Right cardiac atrium (tissue), 5 donors: ENCODE results near the gene PRRC2C. TPM values are rescaled to one million over a fixed set of nuclear protein-coding genes. Genes with fewer than 3 reads are reported as not detected.
A peak's percentile ranks its signal among the peaks of the same experiment; 100 is the strongest.

ENCODE experiments used
- ATAC-seq, 2 donors: fragments of 200-7000 bp; cut with Tn5 transposase; one replicate each; pipeline versions ENCODE4 v1.8.0 to v1.9.1; 2020; ENCODE audit warnings: moderate library complexity in 2 of 2, mild to moderate bottlenecking in 1 of 2
- DNase-seq, 3 donors: peaks; one replicate each; pipeline ENCODE4 v3.0.0-alpha.2; 2020
- H3K27ac ChIP-seq: one replicate; pipeline ENCODE4 v1.5.1; 2013; ENCODE audit warnings: mild to moderate bottlenecking, low read length, control low read depth, moderate library complexity
- H3K27me3 ChIP-seq: one replicate; pipeline ENCODE4 v1.6.1; 2013; ENCODE audit not compliant: control insufficient read depth, insufficient read depth
- H3K4me1 ChIP-seq: one replicate; pipeline ENCODE4 v1.6.1; 2013; ENCODE audit warnings: low read length; ENCODE audit not compliant: control insufficient read depth, insufficient read depth
- H3K4me3 ChIP-seq: one replicate; pipeline ENCODE4 v1.5.1; 2013; ENCODE audit warnings: low read length, control low read depth
- H3K9me3 ChIP-seq: one replicate; pipeline ENCODE4 v1.6.1; 2013; ENCODE audit warnings: low read length; ENCODE audit not compliant: control insufficient read depth
- whole genome bisulfite sequencing: extraction: QIAGEN DNeasy Blood & Tissue Kit; methylation state at CpG from one replicate; pipeline ENCODE4 v1.1.7; 2013; 5-methylcytosine and 5-hydroxymethylcytosine counted together
- intact Hi-C, 4 donors: fragments of 100-400 bp; cut with DNase I; formaldehyde crosslinking; loops; one replicate each; pipeline versions ENCODE4 v1.11.0 to v1.14.0; 2022 to 2023
- polyA plus RNA-seq: library from polyadenylated mRNA; stranded (reverse); fragments of 200-250 nt; gene quantifications from one replicate; pipeline ENCODE4 v1.2.3, GENCODE V29; 2013
- total RNA-seq, 4 donors: library from RNA; stranded (reverse); fragmentation: NEBNext Ultra II Directional; extraction: Animal tissue kit (Norgen Biotek cat#: 25700); gene quantifications; one replicate each; pipeline ENCODE4 v1.2.1, GENCODE V29; 2021
- donor health status: healthy with polysubstance abuse.
- donor health status: DM: no; HTN: yes; CAD: no.
- donor health status: DM: no; HTN: no; CAD: no.
- donor health status: DM: no; HTN: yes; CAD: no; lungs with severe emphysema.
- donor health status: DM: yes; HTN: yes; CAD: no.

Gene PRRC2C
- total and polyA plus RNA-seq, 5 donors, result 20.2 to 80.0 (median 58.0) TPM

- peaks cover 3% of the 10 kb centered on the region for H3K4me1 ChIP-seq
- 69% methylated on average over 1 of the region's 1 CpG for WGBS
These were observed 14.6 kb upstream of the PRRC2C start for GRCh38 chr1:171470726-171471125.

GRCh38 chr1:171472183-171472647 lies 13.1 kb upstream of the PRRC2C start:
- DNase-seq (no peak), ATAC-seq (no peak)
- peaks cover 3% of the 10 kb centered on the region for H3K4me1 ChIP-seq
- no peak overlapping the region for H3K27ac ChIP-seq
- no peaks in the 10 kb centered on the region for H3K27me3 ChIP-seq
- intact Hi-C loops, result no loop called here
- H3K4me3 ChIP-seq, result no peak overlapping the region
- WGBS, result 95% methylated on average over 7 of the region's 7 CpGs
- H3K9me3 ChIP-seq, result no peaks in the 10 kb centered on the region

More at GRCh38 chr1:171470726-171471125, 14.6 kb upstream of the PRRC2C start:
- ATAC-seq (no peak), DNase-seq (no peak)
- no peaks in the 10 kb centered on the region for H3K9me3 ChIP-seq
- H3K4me3 ChIP-seq, result no peak overlapping the region
- H3K27me3 ChIP-seq, result no peaks in the 10 kb centered on the region
- intact Hi-C loops, result no loop called here
- H3K27ac ChIP-seq, result no peak overlapping the region

- H3K27ac ChIP-seq, result no peak overlapping the region
- DNase-seq, result no peak
- no peak for ATAC-seq
- no peak overlapping the region for H3K4me3 ChIP-seq
- H3K27me3 ChIP-seq, result no peaks in the 10 kb centered on the region
- WGBS, result 84% methylated on average over 1 of the region's 1 CpG
- no peaks in the 10 kb centered on the region for H3K9me3 ChIP-seq
- H3K4me1 ChIP-seq, result no peaks in the 10 kb centered on the region
- intact Hi-C loops, result no loop called here
These were observed 8.5 kb upstream of the PRRC2C start for GRCh38 chr1:171476829-171477228.

- no peak overlapping the region for H3K4me3 ChIP-seq
- WGBS, result 94% methylated on average over 1 of the region's 1 CpG
These were observed 7.5 kb upstream of the PRRC2C start for GRCh38 chr1:171477804-171478203.

GRCh38 chr1:171480035-171480434 lies 5.3 kb upstream of the PRRC2C start:
- no peaks in the 10 kb centered on the region for H3K27me3 ChIP-seq
- WGBS, result 67% methylated on average over 2 of the region's 2 CpGs
- no peaks in the 10 kb centered on the region for H3K9me3 ChIP-seq
- H3K4me3 ChIP-seq, result no peak overlapping the region
- DNase-seq (no peak), ATAC-seq (no peak)
- H3K27ac ChIP-seq, result no peak overlapping the region
- intact Hi-C loops, result no loop called here
- no peaks in the 10 kb centered on the region for H3K4me1 ChIP-seq

More at GRCh38 chr1:171477804-171478203, 7.5 kb upstream of the PRRC2C start:
- no peak overlapping the region for H3K27ac ChIP-seq
- no peaks in the 10 kb centered on the region for H3K9me3 ChIP-seq
- no peaks in the 10 kb centered on the region for H3K27me3 ChIP-seq
- H3K4me1 ChIP-seq, result no peaks in the 10 kb centered on the region
- no peak for ATAC-seq
- intact Hi-C loops, result no loop called here
- no peak for DNase-seq

- intact Hi-C loops, result no loop called here
- no peaks in the 10 kb centered on the region for H3K9me3 ChIP-seq
- peak overlapping the region; percentile 93 for H3K4me3 ChIP-seq
- 14% methylated on average over 6 of the region's 6 CpGs for WGBS
- ATAC-seq (peak; percentile 53 to 62), DNase-seq (no peak)
- H3K27me3 ChIP-seq, result no peaks in the 10 kb centered on the region
- H3K4me1 ChIP-seq, result peaks cover 2% of the 10 kb centered on the region
- peak overlapping the region; percentile 97 for H3K27ac ChIP-seq
These were observed 463 bp upstream of the PRRC2C start for GRCh38 chr1:171484760-171485374.

GRCh38 chr1:171486048-171486519 lies 754 bp downstream of the PRRC2C start:
- peak; percentile 49 to 78 for ATAC-seq
- Histone ChIP-seq H3K27me3 (no peaks in the 10 kb centered on the region), H3K4me1 (peaks cover 2% of the 10 kb centered on the region)

GRCh38 chr1:171487038-171487437 lies 1.7 kb downstream of the PRRC2C start:
- ATAC-seq (no peak), DNase-seq (no peak)
- Histone ChIP-seq H3K4me3 (peak overlapping the region; percentile 78), H3K4me1 (peaks cover 5% of the 10 kb centered on the region), H3K27me3 (no peaks in the 10 kb centered on the region), H3K27ac (no peak overlapping the region), H3K9me3 (no peaks in the 10 kb centered on the region)
- intact Hi-C loops, result no loop called here

More at GRCh38 chr1:171486048-171486519, 754 bp downstream of the PRRC2C start:
- intact Hi-C loops, result no loop called here
- peak in 1 of 3 donors; percentile 22 for DNase-seq
- WGBS, result under 1% methylated on average over 17 of the region's 17 CpGs
- Histone ChIP-seq H3K4me3 (peak overlapping the region; percentile 78), H3K9me3 (no peaks in the 10 kb centered on the region), H3K27ac (peak overlapping the region; percentile 97)

GRCh38 chr1:171488190-171488929 lies 3.0 kb downstream of the PRRC2C start:
- Histone ChIP-seq H3K4me3 (no peak overlapping the region), H3K27me3 (no peaks in the 10 kb centered on the region), H3K4me1 (peaks cover 9% of the 10 kb centered on the region), H3K27ac (no peak overlapping the region), H3K9me3 (no peaks in the 10 kb centered on the region)
- WGBS, result 46% methylated on average over 6 of the region's 6 CpGs
- ATAC-seq (no peak), DNase-seq (no peak)
- intact Hi-C loops, result no loop called here

GRCh38 chr1:171494076-171494475 lies 8.7 kb downstream of the PRRC2C start:
- 17% methylated on average over 3 of the region's 3 CpGs for WGBS
- intact Hi-C loops, result no loop called here
- Histone ChIP-seq H3K27ac (no peak overlapping the region), H3K27me3 (no peaks in the 10 kb centered on the region), H3K4me1 (peaks cover 7% of the 10 kb centered on the region), H3K9me3 (no peaks in the 10 kb centered on the region), H3K4me3 (no peak overlapping the region)
- peak in 1 of 2 donors; percentile 43 for ATAC-seq
- no peak for DNase-seq

- intact Hi-C loops, result no loop called here
- no peak for DNase-seq
- ATAC-seq, result no peak
- H3K27me3 ChIP-seq, result no peaks in the 10 kb centered on the region
- H3K27ac ChIP-seq, result no peak overlapping the region
- H3K9me3 ChIP-seq, result no peaks in the 10 kb centered on the region
- peaks cover 7% of the 10 kb centered on the region for H3K4me1 ChIP-seq
- H3K4me3 ChIP-seq, result no peak overlapping the region
These were observed 10.1 kb downstream of the PRRC2C start for GRCh38 chr1:171495444-171495843.
